H9 (cell line): ENCODE data around the gene MNX1. TPM values are rescaled to one million over a fixed set of nuclear protein-coding genes. Genes with fewer than 3 reads are reported as not detected.

Experiments used
- DNase-seq: peaks from one replicate; pipeline ENCODE4 v3.0.0-alpha.2; 2017
- H2AFZ ChIP-seq: one replicate; pipeline ENCODE4 v1.6.1; 2013; ENCODE audit warnings: mild to moderate bottlenecking, low read length, control low read depth, moderate library complexity
- H2AK5ac ChIP-seq: 2 replicates; pipeline ENCODE4 v1.6.1; 2013; ENCODE audit warnings: low read length, control low read depth, mixed read lengths; ENCODE audit not compliant: insufficient read length
- H2BK120ac ChIP-seq: one replicate; pipeline ENCODE4 v1.6.1; 2013; ENCODE audit warnings: low read depth, mild to moderate bottlenecking, low read length, control low read depth, inconsistent platforms; ENCODE audit not compliant: poor library complexity, severe bottlenecking
- H2BK12ac ChIP-seq: 2 replicates; pipeline ENCODE4 v1.6.1; 2013; ENCODE audit warnings: low read length, control low read depth, mixed read lengths, low read depth; ENCODE audit not compliant: insufficient read length
- H2BK15ac ChIP-seq: 2 replicates; pipeline ENCODE4 v1.6.1; 2013; ENCODE audit warnings: low read depth, low read length, control low read depth
- H2BK20ac ChIP-seq: one replicate; pipeline ENCODE4 v1.6.1; 2013; ENCODE audit warnings: low read depth, mild to moderate bottlenecking, low read length, control low read depth, inconsistent platforms; ENCODE audit not compliant: poor library complexity, severe bottlenecking
- H2BK5ac ChIP-seq: 2 replicates; pipeline ENCODE4 v1.6.1; 2013; ENCODE audit warnings: low read length, control low read depth, mixed read lengths; ENCODE audit not compliant: insufficient read length
- H3K14ac ChIP-seq: 2 replicates; pipeline ENCODE4 v1.6.1; 2013; ENCODE audit warnings: low read length, control low read depth; ENCODE audit not compliant: insufficient read depth
- H3K18ac ChIP-seq: 2 replicates; pipeline ENCODE4 v1.6.1; 2013; ENCODE audit warnings: low read depth, mild to moderate bottlenecking, mixed read lengths, low read length, control low read depth; ENCODE audit not compliant: insufficient read length
- H3K23ac ChIP-seq: 2 replicates; pipeline ENCODE4 v1.6.1; 2013; ENCODE audit warnings: low read length, control low read depth, mixed read lengths, low read depth; ENCODE audit not compliant: insufficient read length
- H3K23me2 ChIP-seq: 2 replicates; pipeline ENCODE4 v1.6.1; 2013; ENCODE audit warnings: low read depth, mild to moderate bottlenecking, mixed read lengths, low read length, control low read depth; ENCODE audit not compliant: insufficient read length, poor library complexity, severe bottlenecking
- H3K27ac ChIP-seq: 2 replicates; pipeline ENCODE4 v1.5.1; 2013; ENCODE audit warnings: low read length, control low read depth, mixed read lengths, low read depth; ENCODE audit not compliant: insufficient read length
- H3K27me3 ChIP-seq: 2 replicates; pipeline ENCODE4 v1.6.1; 2013; ENCODE audit warnings: low read length, control low read depth, inconsistent platforms; ENCODE audit not compliant: insufficient read depth
- H3K4ac ChIP-seq: 2 replicates; pipeline ENCODE4 v1.6.1; 2013; ENCODE audit warnings: low read depth, mild to moderate bottlenecking, control low read depth, inconsistent platforms, low read length, moderate library complexity
- H3K4me1 ChIP-seq: 2 replicates; pipeline ENCODE4 v1.6.1; 2013; ENCODE audit warnings: low read length, control low read depth, inconsistent platforms; ENCODE audit not compliant: insufficient read depth
- H3K4me2 ChIP-seq: 2 replicates; pipeline ENCODE4 v1.6.1; 2013; ENCODE audit warnings: low read length, control low read depth, mixed read lengths; ENCODE audit not compliant: insufficient read length, insufficient read depth
- H3K56ac ChIP-seq: 2 replicates; pipeline ENCODE4 v1.6.1; 2013; ENCODE audit warnings: low read depth, mild to moderate bottlenecking, mixed read lengths, low read length, control low read depth; ENCODE audit not compliant: insufficient read length
- H3K79me1 ChIP-seq: 2 replicates; pipeline ENCODE4 v1.6.1; 2013; ENCODE audit warnings: low read depth, mild to moderate bottlenecking, moderate library complexity, low read length, control low read depth, inconsistent platforms; ENCODE audit not compliant: insufficient read depth, poor library complexity, severe bottlenecking
- H3K79me2 ChIP-seq: 2 replicates; pipeline ENCODE4 v1.6.1; 2013; ENCODE audit warnings: low read length, control low read depth, inconsistent platforms; ENCODE audit not compliant: insufficient read depth
- H3K9ac ChIP-seq: 2 replicates; pipeline ENCODE4 v1.6.1; 2013; ENCODE audit warnings: low read length, control low read depth, mixed read lengths; ENCODE audit not compliant: insufficient read length; ENCODE audit errors: extremely low read depth
- H3K9me3 ChIP-seq: one replicate; pipeline ENCODE4 v1.6.1; 2013; ENCODE audit warnings: low read depth, low read length, inconsistent platforms; ENCODE audit not compliant: control insufficient read depth
- H3T11ph ChIP-seq: one replicate; pipeline ENCODE4 v1.6.1; 2013; ENCODE audit warnings: mild to moderate bottlenecking, low read length, control low read depth, inconsistent platforms
- H4K20me1 ChIP-seq: one replicate; pipeline ENCODE4 v1.6.1; 2013; ENCODE audit not compliant: control insufficient read depth, insufficient read length, insufficient read depth
- H4K5ac ChIP-seq: 2 replicates; pipeline ENCODE4 v1.6.1; 2013; ENCODE audit warnings: low read depth, mild to moderate bottlenecking, mixed read lengths, low read length, control low read depth; ENCODE audit not compliant: insufficient read length
- H4K8ac ChIP-seq: replicated peaks from 2 replicates; pipeline ENCODE4 v1.6.1; 2013; ENCODE audit warnings: low read length, control low read depth, mixed read lengths, low read depth; ENCODE audit not compliant: insufficient read length
- H4K91ac ChIP-seq: 2 replicates; pipeline ENCODE4 v1.6.1; 2013; ENCODE audit warnings: low read depth, mild to moderate bottlenecking, moderate library complexity, mixed read lengths, low read length, control low read depth; ENCODE audit not compliant: insufficient read length
- H3K27ac Mint-ChIP-seq, 3 experiments: 2 replicates in 2 of 3; 3 replicates in 1 of 3; pipeline ENCODE4 v1.8.0; 2020 to 2021; ENCODE audit warnings: mixed read lengths in 3 of 3, mild to moderate bottlenecking in 1 of 3, moderate library complexity in 1 of 3
- H3K27me3 Mint-ChIP-seq: 2 replicates; pipeline ENCODE4 v1.8.0; 2021; ENCODE audit warnings: low read depth, mild to moderate bottlenecking, moderate library complexity, mixed read lengths
- H3K36me3 Mint-ChIP-seq, 3 experiments: 2 replicates in 2 of 3; 3 replicates in 1 of 3; pipeline ENCODE4 v1.8.0; 2020 to 2021; ENCODE audit warnings: low read depth in 3 of 3, mixed read lengths in 3 of 3; ENCODE audit not compliant: insufficient read depth in 1 of 3
- H3K4me1 Mint-ChIP-seq, 2 experiments: 2 replicates each; pipeline ENCODE4 v1.8.0; 2020; ENCODE audit warnings: mixed read lengths in 2 of 2
- H3K4me3 Mint-ChIP-seq, 2 experiments: 2 replicates in 1 of 2; 3 replicates in 1 of 2; pipeline ENCODE4 v1.8.0; 2020 to 2021; ENCODE audit warnings: mild to moderate bottlenecking in 2 of 2, mixed read lengths in 2 of 2, moderate library complexity in 1 of 2
- H3K9me3 Mint-ChIP-seq, 2 experiments: 2 replicates in 1 of 2; 3 replicates in 1 of 2; pipeline ENCODE4 v1.8.0; 2020; ENCODE audit warnings: mild to moderate bottlenecking in 2 of 2, mixed read lengths in 2 of 2, moderate library complexity in 1 of 2
- WGBS: extraction: QIAGEN DNeasy Blood & Tissue Kit; methylation state at CpG from one replicate; pipeline ENCODE4 v1.1.7; 2013; ENCODE audit warnings: missing lambda C conversion rate, low lambda C conversion rate, mixed read lengths; ENCODE audit not compliant: insufficient read length; ENCODE audit errors: extremely low coverage; 5-methylcytosine and 5-hydroxymethylcytosine counted together
- total RNA-seq: library from RNA; stranded (reverse); gene quantifications from 2 replicates; pipeline ENCODE4 v1.2.1, GENCODE V29; 2021
- TF ChIP-seq, protein P1 (sequence below): fragments of 200-600 bp; sonication (generic); conservative IDR thresholded peaks from 3 replicates; pipeline ENCODE4 v1.8.0; 2021; ENCODE audit warnings: antibody characterized with exemption, mild to moderate bottlenecking

MNX1 gene
- total RNA-seq, 1 experiment from 2014 or later, result not detected

DNA sequence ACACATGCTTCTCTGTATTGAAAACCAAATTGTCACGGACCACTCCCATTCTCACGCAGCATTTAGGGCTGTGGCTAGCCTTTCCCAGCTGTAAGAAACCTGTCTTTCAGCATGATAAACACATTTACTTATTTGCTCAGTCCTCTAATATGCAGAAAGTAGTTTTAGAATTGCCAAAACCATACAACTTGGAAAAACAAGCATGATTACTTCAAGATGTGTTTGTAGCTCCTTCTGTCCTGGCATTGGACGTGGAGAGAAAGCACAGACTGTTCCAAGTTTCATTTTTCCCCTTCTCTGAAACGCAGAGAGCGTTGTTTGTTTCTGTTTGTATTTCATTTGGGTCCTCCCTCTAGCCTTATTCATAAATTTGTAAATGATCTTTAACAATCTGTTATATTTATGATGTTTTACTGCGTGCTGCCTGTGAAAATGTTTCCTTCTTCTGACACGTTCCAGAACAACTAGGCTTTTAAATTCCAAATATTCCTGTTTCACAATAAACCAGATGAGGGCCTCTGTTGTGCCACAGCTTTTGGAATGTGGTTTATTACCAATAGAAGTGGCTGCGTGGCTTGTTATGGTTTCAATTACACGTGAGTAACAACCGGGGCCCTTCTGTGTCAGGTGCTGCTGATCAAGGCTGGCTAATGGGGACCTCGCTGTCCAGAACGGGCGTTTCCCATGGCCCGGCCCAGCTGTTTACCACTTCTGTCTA lies 26.1 kb downstream of the MNX1 start:
- Histone ChIP-seq H4K91ac (no peak overlapping the region), H3K4me2 (no peak overlapping the region), H2BK5ac (no peak overlapping the region), H3K18ac (no peak overlapping the region), H3T11ph (no peak overlapping the region), H3K56ac (no peak overlapping the region), H3K27ac (no peak overlapping the region), H3K4ac (no peak overlapping the region), H4K20me1 (no peaks in the 10 kb centered on the region), H2AK5ac (no peak overlapping the region), H3K9me3 (no peaks in the 10 kb centered on the region), H4K5ac (no peak overlapping the region), H3K9ac (no peak overlapping the region), H3K14ac (no peak overlapping the region), H2BK15ac (no peak overlapping the region), H2BK12ac (no peak overlapping the region), H2BK120ac (no peak overlapping the region), H3K23ac (no peak overlapping the region), H3K79me1 (no peaks in the 10 kb centered on the region), H2BK20ac (no peak overlapping the region), H3K79me2 (no peaks in the 10 kb centered on the region), H2AFZ (no peak overlapping the region), H3K27me3 (no peaks in the 10 kb centered on the region), H3K23me2 (no peaks in the 10 kb centered on the region), H3K4me1 (no peaks in the 10 kb centered on the region), H4K8ac (no peak overlapping the region)
- DNase-seq, result no peak
- TF ChIP-seq, protein P1, sequence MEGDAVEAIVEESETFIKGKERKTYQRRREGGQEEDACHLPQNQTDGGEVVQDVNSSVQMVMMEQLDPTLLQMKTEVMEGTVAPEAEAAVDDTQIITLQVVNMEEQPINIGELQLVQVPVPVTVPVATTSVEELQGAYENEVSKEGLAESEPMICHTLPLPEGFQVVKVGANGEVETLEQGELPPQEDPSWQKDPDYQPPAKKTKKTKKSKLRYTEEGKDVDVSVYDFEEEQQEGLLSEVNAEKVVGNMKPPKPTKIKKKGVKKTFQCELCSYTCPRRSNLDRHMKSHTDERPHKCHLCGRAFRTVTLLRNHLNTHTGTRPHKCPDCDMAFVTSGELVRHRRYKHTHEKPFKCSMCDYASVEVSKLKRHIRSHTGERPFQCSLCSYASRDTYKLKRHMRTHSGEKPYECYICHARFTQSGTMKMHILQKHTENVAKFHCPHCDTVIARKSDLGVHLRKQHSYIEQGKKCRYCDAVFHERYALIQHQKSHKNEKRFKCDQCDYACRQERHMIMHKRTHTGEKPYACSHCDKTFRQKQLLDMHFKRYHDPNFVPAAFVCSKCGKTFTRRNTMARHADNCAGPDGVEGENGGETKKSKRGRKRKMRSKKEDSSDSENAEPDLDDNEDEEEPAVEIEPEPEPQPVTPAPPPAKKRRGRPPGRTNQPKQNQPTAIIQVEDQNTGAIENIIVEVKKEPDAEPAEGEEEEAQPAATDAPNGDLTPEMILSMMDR, result no peak
- H3K27me3 Mint-ChIP-seq, result peaks cover 8% of the 10 kb centered on the region
- no CpG with 5 or more reads among the region's 14 CpGs for WGBS
- peaks cover 3 to 5% of the 10 kb centered on the region in 2 experiments; a peak in 2 of 4 replicates for H3K4me1 Mint-ChIP-seq
- H3K9me3 Mint-ChIP-seq, result peaks cover 6 to 7% of the 10 kb centered on the region in 2 experiments
- H3K36me3 Mint-ChIP-seq, result peaks cover 4 to 8% (median 7%) of the 10 kb centered on the region in 3 experiments
- H3K4me3 Mint-ChIP-seq, result no peak overlapping the region
- H3K27ac Mint-ChIP-seq, result no peak overlapping the region
